Stimulated activated CD4-positive, alpha-beta T cell treated with anti-CD3 and anti-CD28 coated beads, TNF-alpha, amount 100 ng/mL, for 48 hours (primary cell): ENCODE data around the gene PLEKHM3.

Experiments used
- DNase-seq, 3 donors: peaks; one replicate each; pipeline ENCODE4 v3.0.0-alpha.2; 2020; ENCODE audit warnings: low read depth in 3 of 3

Gene PLEKHM3

DNA sequence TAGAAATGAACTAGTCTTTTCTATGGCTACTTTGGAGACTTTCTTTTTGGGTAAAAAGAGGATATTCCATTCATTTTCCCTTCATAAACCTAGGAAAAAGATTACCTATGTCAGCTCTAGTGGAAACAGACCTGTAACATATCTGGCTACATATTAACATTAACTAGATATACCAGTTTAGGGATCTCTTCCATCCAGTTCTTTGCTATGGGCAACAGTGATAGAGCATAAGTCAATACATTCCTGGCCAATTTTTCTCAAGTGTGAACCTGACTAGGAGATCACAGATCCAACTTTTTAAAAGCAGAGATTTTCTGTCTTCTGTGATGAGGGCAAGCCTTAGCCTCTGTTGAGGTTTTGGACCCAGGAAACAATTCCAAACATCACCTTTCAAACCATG is 34.5 kb downstream of the PLEKHM3 start:
- DNase-seq: no peak

DNA sequence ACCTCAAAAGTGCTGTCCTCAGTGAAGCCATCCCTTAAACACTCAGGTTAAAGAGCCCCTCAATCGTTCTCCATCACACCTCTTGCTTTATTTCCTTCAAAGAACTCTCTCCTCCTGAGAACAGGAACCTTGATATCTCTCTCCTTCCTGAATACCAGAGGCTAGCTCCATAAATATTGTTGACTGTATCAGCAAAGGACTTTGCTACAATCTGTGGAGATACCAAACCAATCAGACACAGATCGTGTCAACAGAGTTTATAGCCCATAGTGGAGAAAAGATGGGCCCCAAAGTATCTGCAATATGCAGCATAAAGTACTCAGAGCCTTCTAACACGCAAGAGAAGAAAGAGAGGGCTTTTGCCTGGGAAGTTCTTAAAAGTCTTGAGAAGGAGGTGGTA is 36.4 kb downstream of the PLEKHM3 start:
- no peak for DNase-seq

DNA sequence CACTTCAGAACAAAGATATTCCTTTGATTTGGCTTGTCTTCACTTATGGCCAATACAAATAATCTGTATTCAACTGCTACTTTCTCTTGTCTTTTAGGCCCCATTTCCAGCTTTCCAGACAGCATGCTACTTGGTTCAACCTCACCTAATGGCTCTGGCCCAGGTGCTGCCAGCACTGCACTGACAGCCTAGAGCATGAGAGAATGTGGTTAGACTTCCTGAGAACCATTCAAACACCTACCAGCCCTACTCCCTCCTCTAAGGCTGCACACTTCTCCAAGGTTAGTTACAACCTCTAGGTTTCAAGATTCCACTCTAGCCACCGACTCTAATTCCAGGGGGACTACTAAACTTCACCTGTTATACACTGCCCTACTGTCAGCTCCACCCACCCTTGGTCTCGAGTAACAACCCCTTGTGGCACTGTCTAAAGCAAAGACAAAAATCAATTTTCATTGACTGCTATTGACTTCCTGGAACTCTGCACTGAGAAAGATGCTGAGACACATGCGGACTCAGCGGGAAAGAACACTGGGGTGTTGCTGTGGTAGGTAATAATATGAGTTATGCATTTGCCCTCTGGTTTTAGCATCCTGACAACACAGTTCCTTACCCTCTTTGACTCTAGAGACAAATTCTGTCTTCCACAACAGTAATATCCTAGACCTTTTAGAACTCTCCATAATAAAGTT is 38.2 kb downstream of the PLEKHM3 start:
- DNase-seq: no peak

DNA sequence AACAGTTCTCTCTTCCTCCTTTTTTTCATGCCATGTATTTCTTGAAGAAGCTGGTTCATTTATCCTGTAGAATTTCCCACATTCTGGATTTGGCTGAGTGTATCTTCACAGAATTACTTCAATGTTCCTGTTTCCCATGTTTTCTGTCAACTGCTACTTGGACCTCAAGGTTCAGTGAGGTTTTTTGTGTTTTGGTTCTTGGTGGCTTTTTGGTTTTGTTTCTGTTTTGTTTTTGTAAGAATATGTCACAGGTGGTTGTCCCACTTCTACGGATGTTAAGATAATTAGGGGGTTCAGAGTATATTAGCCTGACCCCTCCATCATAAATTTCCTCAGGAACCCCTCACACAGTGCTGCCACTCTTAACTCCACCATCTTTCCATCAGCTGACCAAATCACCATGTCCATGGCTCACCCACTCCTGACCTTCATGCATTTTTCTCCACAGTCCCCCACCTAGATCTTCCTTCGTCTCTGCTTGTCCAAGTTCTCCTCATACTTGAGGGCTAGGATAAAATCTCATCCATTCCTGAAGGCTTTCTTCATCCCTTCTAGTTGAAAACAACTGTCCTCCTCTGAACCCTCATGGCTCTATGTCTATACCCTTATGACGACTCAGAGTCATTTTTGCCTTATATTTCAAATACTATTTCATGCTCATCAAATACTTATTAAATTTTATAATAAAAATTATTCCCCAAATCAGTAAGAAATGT is 40.4 kb downstream of the PLEKHM3 start:
- DNase-seq: no peak

DNA sequence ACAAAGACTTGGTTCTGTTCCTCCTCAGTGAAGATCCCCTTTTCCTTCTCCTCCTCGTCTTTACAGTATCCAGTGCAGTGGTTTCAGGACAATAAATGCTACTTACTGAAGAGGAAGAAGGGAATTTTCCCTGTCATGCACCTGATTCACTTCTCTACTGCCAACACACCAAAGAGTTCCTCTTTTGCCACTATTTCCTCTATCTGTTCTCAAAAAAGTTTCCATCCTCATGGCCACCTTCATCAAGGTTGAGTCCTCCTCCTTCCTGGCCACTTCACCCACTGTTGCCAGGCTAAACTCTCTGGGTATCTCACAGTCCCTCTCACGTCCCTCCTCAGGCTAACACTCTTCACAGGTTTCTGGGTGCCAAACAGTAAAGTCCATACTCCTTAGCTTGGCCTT is 41.7 kb downstream of the PLEKHM3 start:
- DNase-seq: no peak

DNA sequence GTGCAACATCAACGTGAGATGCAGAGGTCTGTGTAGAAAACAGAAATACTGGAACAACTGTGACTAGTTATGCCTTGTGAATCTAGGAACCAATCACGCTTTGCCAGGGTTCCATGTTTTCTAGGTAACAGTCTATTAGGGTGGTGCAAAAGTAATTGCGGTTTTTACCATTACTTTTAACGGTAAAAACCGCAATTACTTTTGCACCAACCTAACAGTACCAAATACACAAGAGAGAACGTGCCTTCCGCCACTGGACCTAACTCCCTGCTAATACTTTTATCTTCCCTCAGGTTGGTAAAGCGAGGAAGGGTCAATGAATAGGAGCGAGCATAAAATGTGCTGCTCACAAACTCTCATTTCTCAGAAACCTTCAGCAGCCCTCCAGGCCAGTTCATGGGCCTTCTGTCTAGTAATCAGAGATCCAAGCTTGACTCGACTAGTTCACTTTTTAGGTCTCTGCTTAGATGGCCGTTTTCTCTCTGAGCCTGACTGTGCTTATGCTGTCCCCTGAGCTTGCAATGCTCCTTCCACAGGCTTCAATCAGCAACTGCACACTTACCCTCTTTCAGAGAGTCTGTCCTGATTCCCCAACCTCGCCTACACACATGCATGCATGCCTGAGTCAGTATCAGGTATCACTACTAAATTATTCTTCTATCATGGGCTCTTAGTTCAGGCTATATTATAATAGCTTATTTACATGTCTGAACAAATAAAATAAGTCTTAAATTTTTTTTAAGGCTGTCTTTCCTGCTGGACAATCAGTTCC is 47.0 kb downstream of the PLEKHM3 start:
- DNase-seq: no peak

DNA sequence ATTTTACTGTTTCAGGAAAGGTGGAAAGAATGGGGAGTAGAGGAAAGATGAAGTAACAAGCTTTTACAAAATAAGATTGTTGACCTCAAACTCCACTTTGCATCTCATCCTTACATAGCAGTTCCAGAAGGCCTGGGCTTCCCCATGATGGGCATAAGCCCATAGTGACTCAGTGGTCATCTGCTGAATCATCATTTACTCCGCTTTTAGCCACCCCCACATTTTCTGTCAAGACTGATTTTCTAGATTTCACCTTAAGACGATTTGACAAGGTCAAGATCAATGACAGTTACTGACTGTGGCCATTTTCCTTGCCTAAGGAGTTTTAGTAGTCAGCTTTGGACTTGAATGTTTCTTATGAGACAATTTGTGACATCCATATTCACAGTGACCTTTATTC is 49.4 kb downstream of the PLEKHM3 start:
- no peak for DNase-seq

DNA sequence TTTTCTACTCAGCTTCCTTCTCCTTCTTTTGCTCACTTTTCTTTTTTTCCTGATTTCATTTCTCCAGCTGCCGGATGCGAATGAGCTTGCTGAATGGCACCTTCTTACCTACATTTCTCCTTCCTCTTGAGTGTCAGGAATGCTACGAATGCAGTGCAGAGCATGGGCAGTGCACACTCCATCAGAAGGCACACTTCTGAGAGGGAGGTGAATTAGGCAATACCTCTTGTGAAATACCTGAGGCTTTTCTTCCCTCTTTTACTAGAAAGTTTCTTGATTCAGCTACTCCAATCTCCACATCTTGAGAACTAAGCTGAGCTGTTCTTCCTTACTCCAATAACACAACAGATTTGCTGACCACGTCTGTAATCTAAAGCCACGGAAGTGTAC is 51.1 kb downstream of the PLEKHM3 start:
- DNase-seq: no peak

DNA sequence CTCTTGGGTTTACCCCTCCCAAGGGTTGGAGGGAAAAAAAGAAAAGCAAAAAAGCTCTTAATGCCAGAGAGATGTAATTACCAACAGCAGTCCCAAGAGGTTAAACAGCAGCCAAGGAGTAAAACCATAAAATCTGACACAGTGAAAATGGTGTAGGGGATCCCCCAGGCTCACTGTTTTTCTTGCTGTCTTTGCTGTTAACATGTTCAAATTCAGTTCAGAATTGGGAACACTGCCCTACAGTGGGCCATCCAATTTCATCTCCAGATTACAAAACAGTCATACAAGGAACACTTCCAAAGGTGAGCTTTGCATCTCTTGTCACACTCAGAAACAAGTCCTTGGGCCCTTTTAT is 54.5 kb downstream of the PLEKHM3 start:
- no peak for DNase-seq

DNA sequence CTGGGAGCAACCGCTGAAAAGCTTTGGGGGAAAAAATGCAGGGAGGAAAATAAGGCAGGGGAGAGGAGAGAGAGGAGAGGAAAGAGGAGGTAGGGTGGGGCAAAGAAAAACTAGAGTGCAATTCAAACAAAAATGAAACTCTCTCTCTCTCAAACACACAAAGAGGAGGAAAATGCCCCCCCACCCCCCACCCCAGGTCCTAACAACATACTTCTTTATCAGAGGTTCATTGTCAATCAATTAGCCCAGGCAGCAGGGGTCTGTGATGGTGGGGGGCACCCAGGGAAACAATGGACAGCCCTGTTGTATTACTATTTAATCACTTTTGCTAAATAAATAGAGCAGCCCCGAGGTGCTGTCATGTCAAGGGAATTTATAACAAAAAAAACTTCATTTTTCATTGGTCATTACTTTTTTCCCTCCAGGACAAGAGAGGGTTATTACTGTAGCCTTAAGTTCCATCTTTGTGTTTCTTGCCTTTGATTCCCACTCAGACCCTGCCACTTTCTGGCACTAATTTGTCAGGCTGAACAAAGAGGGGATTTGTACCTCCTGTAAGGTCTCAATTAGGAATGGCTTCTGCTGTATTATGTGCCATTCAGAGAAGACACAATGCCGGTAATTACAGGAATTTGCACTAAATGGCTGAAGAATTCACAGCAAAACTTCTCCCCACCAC is 55.0 kb downstream of the PLEKHM3 start:
- DNase-seq: no peak

DNA sequence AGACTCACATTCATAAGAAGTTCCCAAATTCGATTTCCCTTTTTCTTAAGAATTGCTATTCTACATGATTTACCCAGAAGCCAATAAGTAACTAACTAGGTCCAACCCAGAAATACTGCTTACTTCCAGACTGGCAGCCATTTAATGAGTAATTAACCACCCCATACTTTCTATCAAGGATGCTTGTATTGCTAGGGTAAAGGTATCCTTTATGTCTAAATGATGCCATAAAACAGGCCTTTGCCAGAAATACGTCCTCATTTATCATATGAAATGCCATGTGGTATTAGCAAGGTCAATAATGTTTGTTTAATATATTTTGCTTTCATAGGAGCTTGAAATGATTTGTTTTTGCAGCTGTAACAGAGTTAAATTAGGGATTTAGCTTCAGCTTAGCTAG is 56.1 kb downstream of the PLEKHM3 start:
- DNase-seq: no peak

DNA sequence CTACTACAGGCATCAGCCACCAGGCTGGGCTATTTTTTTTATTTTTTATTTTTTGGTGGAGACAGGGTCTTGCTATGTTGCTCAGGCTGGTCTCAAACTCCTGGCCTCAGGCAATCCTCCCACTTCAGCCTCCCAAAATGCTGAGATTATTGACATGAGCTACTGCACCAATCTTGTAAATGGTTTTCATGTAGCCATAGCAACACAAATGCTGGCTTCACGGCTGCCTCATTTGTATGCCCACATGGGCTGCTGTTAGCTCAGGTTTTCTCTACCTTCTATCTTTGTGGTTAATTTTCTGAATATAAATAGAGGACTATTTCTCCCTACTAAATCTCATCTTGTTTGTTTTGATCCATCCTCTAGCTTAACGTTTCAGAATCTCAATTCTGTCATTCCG is 58.2 kb downstream of the PLEKHM3 start:
- DNase-seq: no peak

DNA sequence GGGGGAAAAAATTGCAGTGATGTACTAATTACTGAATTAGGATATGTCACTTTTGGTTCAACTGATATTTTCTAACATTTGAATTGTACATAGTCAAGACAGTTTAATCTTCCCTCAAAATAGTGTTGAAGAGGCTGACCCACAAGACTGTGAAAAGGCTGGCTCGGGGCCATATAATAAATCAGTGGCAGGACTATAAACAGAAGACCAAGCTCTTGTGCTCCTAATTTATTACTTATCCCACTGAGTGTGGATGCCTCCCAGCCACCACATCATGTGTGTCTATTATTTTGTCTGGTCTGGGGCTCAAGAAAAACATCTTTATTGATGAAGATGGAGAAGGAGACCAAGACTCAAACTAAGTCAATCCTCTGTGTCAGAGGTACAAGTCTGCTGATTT is 64.4 kb downstream of the PLEKHM3 start:
- DNase-seq: no peak

DNA sequence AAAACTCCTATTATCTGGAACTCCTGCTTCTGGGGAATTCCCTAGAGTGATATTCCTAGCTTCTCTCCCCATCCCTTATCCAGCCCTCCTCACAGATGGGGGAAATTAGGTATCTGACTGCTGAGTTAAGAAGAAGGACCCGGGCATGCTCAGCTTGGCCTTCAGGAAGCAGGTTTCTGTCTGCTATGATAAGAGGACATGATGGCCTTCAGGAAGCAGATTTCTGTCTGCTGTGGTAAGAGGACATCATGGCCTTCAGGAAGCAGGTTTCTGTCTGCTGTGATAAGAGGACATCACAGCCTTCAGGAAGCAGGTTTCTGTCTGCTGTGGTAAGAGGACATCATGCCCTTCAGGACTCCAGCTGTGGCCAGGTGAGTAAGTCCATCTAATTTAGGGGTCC is 65.2 kb downstream of the PLEKHM3 start:
- DNase-seq: no peak

DNA sequence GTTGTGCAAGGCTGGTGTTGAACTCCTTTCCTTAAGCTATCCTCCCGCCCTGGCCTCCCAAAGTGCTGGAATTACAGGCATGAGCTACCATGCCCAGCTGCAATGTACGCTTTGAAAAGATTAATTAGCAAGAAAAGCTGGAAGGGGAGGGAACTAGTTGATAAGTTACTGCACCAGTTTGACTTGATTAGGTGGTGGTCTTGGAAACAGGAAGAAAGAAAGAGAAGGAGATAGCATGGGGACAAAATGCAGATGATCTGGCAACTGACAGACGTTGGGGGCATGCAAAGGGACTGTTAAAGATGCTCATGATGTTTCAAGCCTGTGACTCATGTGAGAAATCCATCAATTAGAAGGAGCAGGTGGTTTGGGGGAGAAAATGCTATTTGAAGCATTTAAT is 68.6 kb downstream of the PLEKHM3 start:
- DNase-seq: no peak

DNA sequence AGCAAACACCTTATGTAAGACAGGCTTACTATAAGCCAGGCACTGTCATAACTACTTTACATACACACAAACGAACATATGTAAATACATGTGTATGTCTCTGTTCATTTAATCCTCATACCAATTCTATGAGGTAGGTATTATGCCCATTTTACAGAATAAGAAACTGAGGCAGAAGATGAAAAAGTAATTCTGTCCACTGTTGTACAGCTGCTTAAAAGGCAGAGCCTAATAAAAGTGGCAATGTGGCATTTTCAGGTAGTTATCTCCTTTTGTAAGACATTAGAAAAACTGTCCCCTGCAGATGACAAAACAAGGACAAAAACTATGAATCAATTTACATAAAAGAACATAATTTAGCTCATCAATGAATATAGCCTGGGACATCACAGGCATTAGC is 69.9 kb downstream of the PLEKHM3 start:
- DNase-seq: no peak

DNA sequence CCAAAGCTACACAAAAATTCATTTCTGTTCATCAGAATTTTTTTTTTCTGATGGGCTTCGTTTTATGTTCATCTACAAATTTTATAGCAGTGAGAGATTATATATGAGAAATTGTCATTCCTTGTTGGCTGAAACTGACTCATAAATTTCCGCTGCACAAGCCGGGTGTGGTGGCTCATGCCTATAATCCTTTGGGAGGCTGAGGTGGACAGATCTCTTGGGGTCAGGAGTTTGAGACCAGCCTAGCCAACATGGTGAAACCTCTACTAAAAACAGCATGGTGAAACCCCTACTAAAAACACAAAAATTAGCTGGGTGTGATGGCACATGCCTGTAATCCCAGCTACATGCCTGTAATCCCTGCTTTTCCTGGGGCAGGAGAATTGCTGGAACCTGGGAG is 72.0 kb downstream of the PLEKHM3 start:
- DNase-seq: no peak

DNA sequence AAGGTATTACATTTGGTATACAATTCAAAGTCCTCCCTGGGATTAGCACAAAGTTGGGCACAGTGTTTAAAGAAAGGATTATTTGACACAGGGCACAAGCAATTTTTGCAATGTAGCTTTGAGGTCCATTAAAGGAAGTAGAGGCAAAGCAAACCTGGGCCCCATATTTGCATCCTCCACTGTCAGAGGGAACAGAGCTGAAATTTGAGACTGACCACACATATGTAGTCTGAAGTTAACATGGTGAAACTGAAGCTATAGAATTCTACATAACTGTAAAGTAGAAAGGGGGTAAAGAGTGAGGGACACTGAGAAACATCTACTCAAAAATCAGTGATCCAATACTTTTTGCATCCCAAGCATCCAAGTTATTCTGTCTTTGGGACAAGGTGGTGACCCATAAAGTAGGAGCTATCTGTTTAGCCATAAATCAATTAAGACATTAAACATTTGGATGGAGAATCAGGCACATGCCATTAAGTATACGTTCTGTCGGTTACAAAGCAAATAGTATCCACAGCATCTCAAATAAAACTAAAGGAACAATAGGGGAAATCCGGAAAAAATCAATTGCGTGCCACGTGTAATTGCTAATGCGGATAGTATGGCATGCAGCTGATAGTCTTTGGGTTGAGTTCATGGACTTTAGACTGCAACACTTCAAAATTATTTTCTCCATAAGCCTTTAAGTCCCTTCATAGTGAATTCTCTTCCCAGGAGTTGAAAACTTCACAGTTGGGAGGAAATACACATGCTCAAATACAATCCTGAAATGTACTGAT is 72.6 kb downstream of the PLEKHM3 start:
- no peak for DNase-seq

DNA sequence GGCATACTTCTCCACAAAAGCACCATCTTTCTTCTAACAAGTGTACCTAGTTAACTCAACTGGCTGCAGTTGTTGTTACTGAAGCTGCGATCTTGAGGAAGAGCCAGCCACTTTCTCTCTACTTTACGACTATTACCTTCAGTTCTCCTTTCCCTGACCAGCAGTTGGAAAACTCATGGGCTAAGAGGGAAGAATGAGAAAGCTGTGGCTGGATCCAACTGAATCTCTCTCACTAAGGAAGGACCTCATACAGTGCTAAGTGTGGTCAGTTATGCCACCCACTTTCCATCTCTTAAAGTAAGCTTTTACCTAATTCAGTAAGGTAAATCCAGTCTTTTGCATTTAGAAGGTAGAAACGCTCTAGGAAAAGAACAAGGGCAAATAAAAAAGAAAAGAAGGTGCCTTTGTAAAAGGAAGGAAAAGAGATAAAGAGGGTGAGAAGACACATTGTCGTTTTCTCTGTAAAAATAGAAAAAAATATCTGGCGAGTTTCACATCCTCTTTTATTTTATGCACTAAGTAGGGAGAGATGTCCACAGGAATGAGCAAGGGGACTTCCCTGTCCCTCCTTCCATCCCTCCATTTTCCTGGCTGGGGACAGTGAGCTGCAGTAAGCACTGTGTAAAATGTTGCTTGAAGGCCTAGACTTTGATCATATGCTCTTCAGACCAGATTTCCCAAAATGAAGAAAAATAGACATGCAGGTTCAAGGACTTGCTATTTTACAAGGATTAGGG is 73.4 kb downstream of the PLEKHM3 start:
- DNase-seq: no peak

DNA sequence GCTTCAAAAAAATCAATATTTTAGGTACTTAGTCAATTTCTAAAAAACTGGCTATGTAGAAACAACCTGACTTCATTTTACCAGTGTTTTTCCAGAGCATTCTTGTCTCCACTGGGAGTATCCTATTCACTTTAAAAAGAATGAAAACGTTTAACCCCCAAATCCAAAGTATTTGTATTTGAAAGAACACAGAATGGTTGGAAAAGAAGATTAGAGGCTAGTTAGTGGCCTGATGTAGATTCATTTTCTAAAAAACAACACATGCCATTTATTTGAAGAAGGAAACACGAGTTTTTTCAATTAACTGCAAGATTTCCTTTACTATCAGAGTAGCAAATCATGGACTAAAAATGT is 74.6 kb downstream of the PLEKHM3 start:
- no peak for DNase-seq
